Neural cell (in vitro differentiated cells): ENCODE measurements around the gene PKDCC. TPM values are rescaled to one million over a fixed set of nuclear protein-coding genes. Genes with fewer than 3 reads are reported as not detected.

Experiments
- H2AFZ ChIP-seq: fragments of 200-600, 300-800 bp; sonication (generic), shearing (Covaris generic); 2 replicates; pipeline ENCODE4 v1.6.0; 2014; ENCODE audit warnings: low read depth, mild to moderate bottlenecking, antibody characterized with exemption, low read length, moderate library complexity
- H3F3A ChIP-seq: fragments of 200-600 bp; shearing (Covaris generic); 2 replicates; pipeline ENCODE4 v1.6.1; 2016; ENCODE audit warnings: mild to moderate bottlenecking, moderate library complexity, mixed read lengths, antibody characterized with exemption, low read length; ENCODE audit not compliant: insufficient read depth, poor library complexity, severe bottlenecking
- H3K27ac ChIP-seq: fragments of 200-600, 300-800 bp; sonication (generic), shearing (Covaris generic); 2 replicates; pipeline ENCODE4 v1.5.1; 2014; ENCODE audit warnings: mild to moderate bottlenecking, low read length, moderate library complexity
- H3K27me3 ChIP-seq: fragments of 300-800, 200-600 bp; sonication (generic), shearing (Covaris generic); 2 replicates; pipeline ENCODE4 v1.6.0; 2014; ENCODE audit warnings: mild to moderate bottlenecking, low read depth, low read length, moderate library complexity; ENCODE audit not compliant: insufficient read depth
- H3K36me3 ChIP-seq: fragments of 300-800, 200-600 bp; sonication (generic), shearing (Covaris generic); 2 replicates; pipeline ENCODE4 v1.5.1; 2014; ENCODE audit warnings: mild to moderate bottlenecking, antibody characterized with exemption, low read length, moderate library complexity; ENCODE audit not compliant: insufficient read depth
- H3K4me2 ChIP-seq: fragments of 300-800, 200-600 bp; sonication (generic), shearing (Covaris generic); 2 replicates; pipeline ENCODE4 v1.6.0; 2014; ENCODE audit warnings: mild to moderate bottlenecking, low read length
- H3K4me3 ChIP-seq: fragments of 300-800, 200-600 bp; sonication (generic), shearing (Covaris generic); 2 replicates; pipeline ENCODE4 v1.5.1; 2014; ENCODE audit warnings: mild to moderate bottlenecking, low read length, moderate library complexity
- H3K79me2 ChIP-seq: fragments of 200-600 bp; shearing (Covaris generic); replicated peaks from 2 replicates; pipeline ENCODE4 v1.6.0; 2014; ENCODE audit warnings: mild to moderate bottlenecking, low read length, moderate library complexity; ENCODE audit not compliant: insufficient read depth
- H3K9ac ChIP-seq: fragments of 300-800, 200-600 bp; sonication (generic), shearing (Covaris generic); 2 replicates; pipeline ENCODE4 v1.6.1; 2016; ENCODE audit warnings: mild to moderate bottlenecking, low read length, mixed read lengths
- H3K9me2 ChIP-seq: fragments of 200-600 bp; shearing (Covaris generic); 2 replicates; pipeline ENCODE4 v1.6.1; 2016; ENCODE audit warnings: mild to moderate bottlenecking, low read length, mixed read lengths; ENCODE audit not compliant: insufficient read depth
- H3K9me3 ChIP-seq: fragments of 200-600, 300-800 bp; sonication (generic), shearing (Covaris generic); 2 replicates; pipeline ENCODE4 v1.6.1; 2016; ENCODE audit warnings: mild to moderate bottlenecking, mixed run types, low read length, moderate library complexity, mixed read lengths
- H4K20me1 ChIP-seq: fragments of 200-600 bp; shearing (Covaris generic); 2 replicates; pipeline ENCODE4 v1.6.1; 2016; ENCODE audit warnings: mild to moderate bottlenecking, mixed run types; ENCODE audit not compliant: insufficient read depth
- EP300 ChIP-seq: fragments of 450-650 bp; conservative IDR thresholded peaks from 2 replicates; pipeline ENCODE4 v1.6.1; 2014; ENCODE audit warnings: antibody characterized with exemption, mild to moderate bottlenecking, moderate library complexity; ENCODE audit not compliant: poor library complexity, severe bottlenecking
- EZH2 ChIP-seq: fragments of 200-600, 300-800 bp; shearing (Covaris generic), sonication (generic); IDR thresholded peaks from 2 replicates; pipeline ENCODE4 v1.6.1; 2014; ENCODE audit warnings: antibody characterized with exemption, low read length, borderline replicate concordance, mild to moderate bottlenecking; ENCODE audit not compliant: insufficient read depth, poor library complexity, severe bottlenecking
- MXI1 ChIP-seq: fragments of 450-650 bp; conservative IDR thresholded peaks from 2 replicates; pipeline ENCODE4 v1.6.1; 2014; ENCODE audit warnings: antibody characterized with exemption, mild to moderate bottlenecking; ENCODE audit not compliant: poor library complexity, severe bottlenecking
- POLR2AphosphoS5 ChIP-seq: IDR thresholded peaks from 2 replicates; pipeline ENCODE4 v1.6.1; 2012
- RAD21 ChIP-seq: fragments of 450-650 bp; conservative IDR thresholded peaks from 2 replicates; pipeline ENCODE4 v1.6.1; 2014; ENCODE audit warnings: antibody characterized with exemption, mild to moderate bottlenecking, moderate library complexity
- SMC3 ChIP-seq: fragments of 450-650 bp; conservative IDR thresholded peaks from 2 replicates; pipeline ENCODE4 v1.6.1; 2014; ENCODE audit warnings: antibody characterized with exemption, mild to moderate bottlenecking, moderate library complexity; ENCODE audit not compliant: poor library complexity
- TAF1 ChIP-seq: IDR thresholded peaks from 2 replicates; pipeline ENCODE4 v1.6.1; 2012; ENCODE audit warnings: low read depth
- polyA plus RNA-seq: library from polyadenylated mRNA; depleted of rRNA; stranded (reverse); fragments of >200 nt; gene quantifications from 2 replicates; pipeline ENCODE4 v1.2.3, GENCODE V29; 2014
- TF ChIP-seq, protein P1 (sequence below): fragments of 450-650 bp; IDR thresholded peaks from 2 replicates; pipeline ENCODE4 v1.5.1; 2014; ENCODE audit warnings: antibody characterized with exemption, mild to moderate bottlenecking, moderate library complexity; ENCODE audit not compliant: poor library complexity, severe bottlenecking
- TF ChIP-seq, protein P2 (sequence below): IDR thresholded peaks from 2 replicates; pipeline ENCODE4 v1.6.1; 2012; ENCODE audit warnings: borderline replicate concordance

The PKDCC gene
- polyA plus RNA-seq, 1 donor from 2014 or later, result 37.4 TPM

DNA sequence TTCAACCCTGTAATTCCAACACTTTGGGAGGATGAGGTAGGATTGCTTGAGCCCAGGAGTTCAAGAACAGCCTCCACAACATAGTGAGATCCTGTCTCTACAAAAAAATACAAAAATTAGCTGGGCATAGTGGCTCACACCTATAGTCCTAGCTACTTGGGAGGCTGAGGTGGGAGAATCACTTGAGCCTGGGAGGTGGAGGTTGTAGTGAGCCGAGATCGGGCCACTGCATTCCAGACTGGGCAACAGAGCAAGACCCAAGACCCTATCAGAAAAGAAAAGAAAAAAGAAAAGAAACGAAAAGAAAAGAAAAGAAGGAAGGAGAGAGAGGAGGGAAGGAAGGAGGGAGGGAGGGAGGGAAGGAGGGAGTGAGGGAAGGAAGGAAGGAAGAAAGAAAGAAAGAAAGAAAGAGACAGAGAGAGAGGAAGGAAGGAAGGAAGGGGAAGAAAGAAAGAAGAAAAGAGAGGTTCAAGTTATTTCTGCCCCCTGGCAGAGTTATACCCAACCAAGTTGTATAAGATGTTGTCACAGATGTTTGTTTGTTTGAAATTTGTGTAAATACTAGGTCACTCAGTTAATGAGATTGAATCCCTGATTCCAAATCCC, 3.9 kb upstream of the PKDCC start:
- H3K9me3 ChIP-seq, result no peaks in the 10 kb centered on the region
- no peak overlapping the region for H3K9ac ChIP-seq
- H3F3A ChIP-seq, result no peaks in the 10 kb centered on the region
- H3K27ac ChIP-seq, result no peak overlapping the region
- no peak overlapping the region for H2AFZ ChIP-seq
- no peaks in the 10 kb centered on the region for H3K36me3 ChIP-seq
- no peak overlapping the region for H3K4me3 ChIP-seq
- H3K9me2 ChIP-seq, result no peaks in the 10 kb centered on the region
- no peaks in the 10 kb centered on the region for H4K20me1 ChIP-seq
- TF ChIP-seq, protein P1, sequence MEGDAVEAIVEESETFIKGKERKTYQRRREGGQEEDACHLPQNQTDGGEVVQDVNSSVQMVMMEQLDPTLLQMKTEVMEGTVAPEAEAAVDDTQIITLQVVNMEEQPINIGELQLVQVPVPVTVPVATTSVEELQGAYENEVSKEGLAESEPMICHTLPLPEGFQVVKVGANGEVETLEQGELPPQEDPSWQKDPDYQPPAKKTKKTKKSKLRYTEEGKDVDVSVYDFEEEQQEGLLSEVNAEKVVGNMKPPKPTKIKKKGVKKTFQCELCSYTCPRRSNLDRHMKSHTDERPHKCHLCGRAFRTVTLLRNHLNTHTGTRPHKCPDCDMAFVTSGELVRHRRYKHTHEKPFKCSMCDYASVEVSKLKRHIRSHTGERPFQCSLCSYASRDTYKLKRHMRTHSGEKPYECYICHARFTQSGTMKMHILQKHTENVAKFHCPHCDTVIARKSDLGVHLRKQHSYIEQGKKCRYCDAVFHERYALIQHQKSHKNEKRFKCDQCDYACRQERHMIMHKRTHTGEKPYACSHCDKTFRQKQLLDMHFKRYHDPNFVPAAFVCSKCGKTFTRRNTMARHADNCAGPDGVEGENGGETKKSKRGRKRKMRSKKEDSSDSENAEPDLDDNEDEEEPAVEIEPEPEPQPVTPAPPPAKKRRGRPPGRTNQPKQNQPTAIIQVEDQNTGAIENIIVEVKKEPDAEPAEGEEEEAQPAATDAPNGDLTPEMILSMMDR, result no peak
- TF ChIP-seq, protein P2, sequence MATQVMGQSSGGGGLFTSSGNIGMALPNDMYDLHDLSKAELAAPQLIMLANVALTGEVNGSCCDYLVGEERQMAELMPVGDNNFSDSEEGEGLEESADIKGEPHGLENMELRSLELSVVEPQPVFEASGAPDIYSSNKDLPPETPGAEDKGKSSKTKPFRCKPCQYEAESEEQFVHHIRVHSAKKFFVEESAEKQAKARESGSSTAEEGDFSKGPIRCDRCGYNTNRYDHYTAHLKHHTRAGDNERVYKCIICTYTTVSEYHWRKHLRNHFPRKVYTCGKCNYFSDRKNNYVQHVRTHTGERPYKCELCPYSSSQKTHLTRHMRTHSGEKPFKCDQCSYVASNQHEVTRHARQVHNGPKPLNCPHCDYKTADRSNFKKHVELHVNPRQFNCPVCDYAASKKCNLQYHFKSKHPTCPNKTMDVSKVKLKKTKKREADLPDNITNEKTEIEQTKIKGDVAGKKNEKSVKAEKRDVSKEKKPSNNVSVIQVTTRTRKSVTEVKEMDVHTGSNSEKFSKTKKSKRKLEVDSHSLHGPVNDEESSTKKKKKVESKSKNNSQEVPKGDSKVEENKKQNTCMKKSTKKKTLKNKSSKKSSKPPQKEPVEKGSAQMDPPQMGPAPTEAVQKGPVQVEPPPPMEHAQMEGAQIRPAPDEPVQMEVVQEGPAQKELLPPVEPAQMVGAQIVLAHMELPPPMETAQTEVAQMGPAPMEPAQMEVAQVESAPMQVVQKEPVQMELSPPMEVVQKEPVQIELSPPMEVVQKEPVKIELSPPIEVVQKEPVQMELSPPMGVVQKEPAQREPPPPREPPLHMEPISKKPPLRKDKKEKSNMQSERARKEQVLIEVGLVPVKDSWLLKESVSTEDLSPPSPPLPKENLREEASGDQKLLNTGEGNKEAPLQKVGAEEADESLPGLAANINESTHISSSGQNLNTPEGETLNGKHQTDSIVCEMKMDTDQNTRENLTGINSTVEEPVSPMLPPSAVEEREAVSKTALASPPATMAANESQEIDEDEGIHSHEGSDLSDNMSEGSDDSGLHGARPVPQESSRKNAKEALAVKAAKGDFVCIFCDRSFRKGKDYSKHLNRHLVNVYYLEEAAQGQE, result no peak
- TF ChIP-seq EP300, result no peak
- no peak for TF ChIP-seq POLR2AphosphoS5
- no peak for TF ChIP-seq RAD21
- no peak for TF ChIP-seq TAF1
- no peak for TF ChIP-seq SMC3
- TF ChIP-seq EZH2, result no peak
- no peak for TF ChIP-seq MXI1
- peaks cover 2% of the 10 kb centered on the region for H3K79me2 ChIP-seq
- no peak overlapping the region for H3K4me2 ChIP-seq
- H3K27me3 ChIP-seq, result peaks cover 4% of the 10 kb centered on the region

DNA sequence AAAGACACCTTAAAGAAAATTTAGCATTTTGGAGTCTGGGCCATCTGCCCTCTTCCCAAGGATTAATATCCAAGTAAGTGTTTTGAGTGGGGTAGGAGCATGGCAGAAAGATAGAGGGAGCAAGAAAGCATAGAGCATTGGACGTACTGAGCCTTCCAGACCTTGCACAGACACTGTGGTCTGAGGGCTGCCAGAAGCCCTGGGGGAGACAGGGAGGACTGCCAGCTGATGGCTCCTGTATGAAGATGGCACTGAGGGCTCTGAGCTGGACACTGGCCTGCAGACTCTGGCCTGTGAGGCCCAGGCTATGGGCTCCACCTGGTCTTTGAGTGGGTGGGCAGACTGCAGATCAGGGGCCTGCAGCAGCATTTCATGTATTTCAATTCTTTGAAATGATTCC, 2.9 kb upstream of the PKDCC start:
- Histone ChIP-seq H3K4me3 (no peak overlapping the region), H3K27me3 (peaks cover 7% of the 10 kb centered on the region), H3K36me3 (no peaks in the 10 kb centered on the region), H3F3A (no peaks in the 10 kb centered on the region), H3K79me2 (peaks cover 12% of the 10 kb centered on the region), H3K9me3 (no peaks in the 10 kb centered on the region), H3K9ac (no peak overlapping the region), H3K9me2 (no peaks in the 10 kb centered on the region), H4K20me1 (no peaks in the 10 kb centered on the region), H3K27ac (no peak overlapping the region), H2AFZ (no peak overlapping the region), H3K4me2 (no peak overlapping the region)
- TF ChIP-seq MXI1, result no peak
- TF ChIP-seq, protein P1, result no peak
- TF ChIP-seq EZH2, result no peak
- no peak for TF ChIP-seq SMC3
- TF ChIP-seq, protein P2, result no peak
- TF ChIP-seq TAF1, result no peak
